Esophagus squamous epithelium (tissue), 5 donors: ENCODE results near the gene GSG1L. TPM values are rescaled to one million over a fixed set of nuclear protein-coding genes. Genes with fewer than 3 reads are reported as not detected.

Experiments used
- DNase-seq: peaks from one replicate; lab custom pipeline; 2025; lab: John Stamatoyannopoulos, UW
- H3K27ac ChIP-seq, 4 donors: fragments of 200-600 bp; sonication (generic); one replicate each; pipeline ENCODE4 v1.5.1; 2016 to 2019; ENCODE audit warnings: mild to moderate bottlenecking in 1 of 4
- H3K27me3 ChIP-seq, 4 donors: fragments of 200-600 bp; sonication (generic); 1 replicate in 3 of 4; 2 replicates in 1 of 4; pipeline versions ENCODE4 v1.5.1 to v1.6.0; 2017 to 2021; ENCODE audit warnings: antibody characterized with exemption in 1 of 4
- H3K36me3 ChIP-seq, 3 donors: fragments of 200-600 bp; sonication (generic); one replicate each; pipeline ENCODE4 v1.5.1; 2016 to 2019
- H3K4me1 ChIP-seq, 3 donors: fragments of 200-600 bp; sonication (generic); one replicate each; pipeline ENCODE4 v1.5.1; 2017 to 2019
- H3K4me3 ChIP-seq, 4 donors: fragments of 200-600 bp; sonication (generic); 1 replicate in 3 of 4; 2 replicates in 1 of 4; pipeline ENCODE4 v1.5.1; 2016 to 2019; ENCODE audit warnings: mild to moderate bottlenecking in 2 of 4, moderate library complexity in 1 of 4
- H3K9me3 ChIP-seq, 3 donors: fragments of 200-600 bp; sonication (generic); one replicate each; pipeline ENCODE4 v1.5.1; 2016 to 2019
- CTCF ChIP-seq, 6 experiments: fragments of 450-650 bp in 4 of 6; fragments of 200-600 bp in 2 of 6; sonication (generic) in 2 of 6; IDR thresholded peaks; one replicate each; pipeline ENCODE4 v1.5.1; 2016 to 2019; ENCODE audit warnings: antibody characterized with exemption in 6 of 6, mild to moderate bottlenecking in 4 of 6, moderate library complexity in 4 of 6
- POLR2A ChIP-seq, 4 donors: fragments of 450-650 bp; IDR thresholded peaks; one replicate each; pipeline ENCODE4 v1.6.1; 2017; ENCODE audit warnings: antibody characterized with exemption in 4 of 4, mild to moderate bottlenecking in 4 of 4, moderate library complexity in 3 of 4
- WGBS, 2 donors: methylation state at CpG; one replicate each; pipeline ENCODE4 v1.1.5; 2018; 5-methylcytosine and 5-hydroxymethylcytosine counted together
- intact Hi-C: fragments of 100-400 bp; cut with DNase I; formaldehyde crosslinking; loops from one replicate; pipeline ENCODE4 v1.15.0; 2022
- total RNA-seq, 4 donors: library from RNA; depleted of rRNA; stranded (reverse); fragments of >200 nt; gene quantifications; one replicate each; pipeline ENCODE4 v1.1.0, GENCODE V29; 2016
- donor health status: DM: yes; HTN: yes; CAD: no.

The GSG1L gene
- total RNA-seq, 4 donors from 2014 or later, result under 0.01 to 0.21 TPM; not detected in 2

GRCh38 chr16:27806388-27806787 lies 257.1 kb downstream of the GSG1L start:
- intact Hi-C loops, result no loop called here
- Histone ChIP-seq H3K27ac (no peak overlapping the region), H3K4me1 (no peaks in the 10 kb centered on the region), H3K9me3 (no peaks in the 10 kb centered on the region), H3K4me3 (no peak overlapping the region), H3K36me3 (no peaks in the 10 kb centered on the region), H3K27me3 (peaks cover 0 to 30% (median 0%) of the 10 kb centered on the region in 4 donors)
- no peak for DNase-seq
- TF ChIP-seq POLR2A (IDR thresholded peaks at IDR 0.05) (no peak), CTCF (IDR thresholded peaks at IDR 0.05) (no peak)

GRCh38 chr16:27805828-27806351 lies 257.6 kb downstream of the GSG1L start:
- 46 to 61% methylated on average over 4 to 5 of the region's 5 CpGs for WGBS, 2 donors
- peaks cover 0 to 30% (median 0%) of the 10 kb centered on the region in 4 donors for H3K27me3 ChIP-seq
- H3K36me3 ChIP-seq, result no peaks in the 10 kb centered on the region
- DNase-seq, result no peak
- H3K4me3 ChIP-seq, result no peak overlapping the region
- TF ChIP-seq CTCF (IDR thresholded peaks at IDR 0.05) (no peak), POLR2A (IDR thresholded peaks at IDR 0.05) (no peak)
- H3K9me3 ChIP-seq, result no peaks in the 10 kb centered on the region
- no peak overlapping the region for H3K27ac ChIP-seq
- H3K4me1 ChIP-seq, result no peaks in the 10 kb centered on the region
- intact Hi-C loops, result no loop called here

GRCh38 chr16:27803775-27804549 lies 259.6 kb downstream of the GSG1L start:
- no peaks in the 10 kb centered on the region for H3K36me3 ChIP-seq
- H3K4me1 ChIP-seq, result no peaks in the 10 kb centered on the region
- no peak overlapping the region for H3K4me3 ChIP-seq
- WGBS, 2 donors, result 15 to 28% methylated on average over 10 of the region's 10 CpGs
- DNase-seq, result no peak
- H3K27ac ChIP-seq, result no peak overlapping the region
- peaks cover 0 to 30% (median 0%) of the 10 kb centered on the region in 4 donors for H3K27me3 ChIP-seq
- TF ChIP-seq POLR2A (IDR thresholded peaks at IDR 0.05), result no peak
- TF ChIP-seq CTCF (IDR thresholded peaks at IDR 0.05), result no peak
- no peaks in the 10 kb centered on the region for H3K9me3 ChIP-seq
- intact Hi-C loops, result no loop called here

GRCh38 chr16:27802664-27803439 lies 260.7 kb downstream of the GSG1L start:
- H3K9me3 ChIP-seq, result no peaks in the 10 kb centered on the region
- WGBS, 2 donors, result 65 to 66% methylated on average over 12 of the region's 12 CpGs
- intact Hi-C loops, result no loop called here
- H3K27ac ChIP-seq, result no peak overlapping the region
- no peak for DNase-seq
- H3K36me3 ChIP-seq, result no peaks in the 10 kb centered on the region
- peaks cover 0 to 30% (median 0%) of the 10 kb centered on the region in 4 donors for H3K27me3 ChIP-seq
- TF ChIP-seq POLR2A (IDR thresholded peaks at IDR 0.05) (no peak), CTCF (IDR thresholded peaks at IDR 0.05) (no peak)
- no peaks in the 10 kb centered on the region for H3K4me1 ChIP-seq
- H3K4me3 ChIP-seq, result no peak overlapping the region
